GM12865 (cell line): Measurements from ENCODE around the gene ADIPOQ.
"Not testable (repeated sequence)": the region's sequence is repeated elsewhere in the genome, so short reads cannot be mapped to it uniquely, and the experiment has no call there.

ENCODE experiments used
- DNase-seq: peaks from one replicate; pipeline ENCODE4 v3.0.0; 2010; ENCODE audit warnings: low read depth
- H3K4me3 ChIP-seq: 2 replicates; pipeline ENCODE4 v1.5.1; 2011; ENCODE audit warnings: mild to moderate bottlenecking, low read depth, low read length, control low read depth
- TF ChIP-seq, protein P1 (sequence below): IDR thresholded peaks from 2 replicates; pipeline ENCODE4 v1.5.1; 2011; ENCODE audit warnings: low read length, control low read depth, low read depth, inconsistent platforms; ENCODE audit not compliant: insufficient read depth; ENCODE audit errors: missing control alignments

The ADIPOQ gene

DNA sequence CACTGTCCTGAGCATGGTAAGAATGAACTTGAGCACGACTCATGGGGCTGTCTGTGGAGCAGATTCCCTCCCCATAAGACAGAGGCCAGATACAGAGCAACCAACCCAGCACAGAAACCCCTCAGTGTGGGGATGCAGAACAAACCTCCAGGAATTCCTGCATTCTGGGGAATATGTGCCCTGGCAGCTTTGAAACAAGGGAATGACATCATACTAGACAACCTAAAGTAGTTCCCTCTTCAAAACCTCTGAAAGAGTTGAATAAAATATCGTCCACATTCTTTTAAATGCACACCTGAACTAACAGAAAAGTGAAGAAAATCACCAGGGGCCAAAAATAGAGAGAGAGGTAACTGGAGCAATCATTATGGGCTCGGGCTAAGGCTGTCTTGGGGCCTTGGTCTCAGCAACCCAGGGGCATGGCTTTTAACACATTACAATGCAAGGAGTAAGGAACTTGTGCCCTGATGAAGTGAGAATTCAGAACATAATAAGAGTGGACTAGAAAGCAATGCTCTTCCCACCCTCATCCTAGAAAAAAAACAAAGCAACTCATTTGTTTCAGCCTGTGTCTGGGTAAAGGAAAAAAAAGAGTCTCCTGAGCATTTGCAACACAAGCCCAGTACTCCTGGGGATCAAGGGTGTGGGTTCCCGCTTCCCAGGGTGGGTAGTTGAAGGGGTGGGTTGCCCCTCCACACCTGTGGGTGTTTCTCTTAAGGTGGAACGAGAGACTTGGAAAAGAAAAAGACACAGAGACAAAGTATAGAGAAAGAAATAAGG lies 43.9 kb downstream of the ADIPOQ start:
- H3K4me3 ChIP-seq, result no peak overlapping the region
- no peak for DNase-seq
- TF ChIP-seq, protein P1, sequence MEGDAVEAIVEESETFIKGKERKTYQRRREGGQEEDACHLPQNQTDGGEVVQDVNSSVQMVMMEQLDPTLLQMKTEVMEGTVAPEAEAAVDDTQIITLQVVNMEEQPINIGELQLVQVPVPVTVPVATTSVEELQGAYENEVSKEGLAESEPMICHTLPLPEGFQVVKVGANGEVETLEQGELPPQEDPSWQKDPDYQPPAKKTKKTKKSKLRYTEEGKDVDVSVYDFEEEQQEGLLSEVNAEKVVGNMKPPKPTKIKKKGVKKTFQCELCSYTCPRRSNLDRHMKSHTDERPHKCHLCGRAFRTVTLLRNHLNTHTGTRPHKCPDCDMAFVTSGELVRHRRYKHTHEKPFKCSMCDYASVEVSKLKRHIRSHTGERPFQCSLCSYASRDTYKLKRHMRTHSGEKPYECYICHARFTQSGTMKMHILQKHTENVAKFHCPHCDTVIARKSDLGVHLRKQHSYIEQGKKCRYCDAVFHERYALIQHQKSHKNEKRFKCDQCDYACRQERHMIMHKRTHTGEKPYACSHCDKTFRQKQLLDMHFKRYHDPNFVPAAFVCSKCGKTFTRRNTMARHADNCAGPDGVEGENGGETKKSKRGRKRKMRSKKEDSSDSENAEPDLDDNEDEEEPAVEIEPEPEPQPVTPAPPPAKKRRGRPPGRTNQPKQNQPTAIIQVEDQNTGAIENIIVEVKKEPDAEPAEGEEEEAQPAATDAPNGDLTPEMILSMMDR, result no peak

- DNase-seq, H3K4me3 ChIP-seq: not testable (repeated sequence)
These were observed 45.0 kb downstream of the ADIPOQ start for GRCh38 chr3:186887507-186887938.

GRCh38 chr3:186888569-186888968 lies 46.1 kb downstream of the ADIPOQ start:
- TF ChIP-seq, protein P1, result no peak
- no peak for DNase-seq
- H3K4me3 ChIP-seq, result no peak overlapping the region

GRCh38 chr3:186889698-186890097 lies 47.2 kb downstream of the ADIPOQ start:
- H3K4me3 ChIP-seq, DNase-seq: not testable (repeated sequence)

GRCh38 chr3:186890911-186891310 lies 48.4 kb downstream of the ADIPOQ start:
- TF ChIP-seq, protein P1, result no peak
- no peak for DNase-seq

DNA sequence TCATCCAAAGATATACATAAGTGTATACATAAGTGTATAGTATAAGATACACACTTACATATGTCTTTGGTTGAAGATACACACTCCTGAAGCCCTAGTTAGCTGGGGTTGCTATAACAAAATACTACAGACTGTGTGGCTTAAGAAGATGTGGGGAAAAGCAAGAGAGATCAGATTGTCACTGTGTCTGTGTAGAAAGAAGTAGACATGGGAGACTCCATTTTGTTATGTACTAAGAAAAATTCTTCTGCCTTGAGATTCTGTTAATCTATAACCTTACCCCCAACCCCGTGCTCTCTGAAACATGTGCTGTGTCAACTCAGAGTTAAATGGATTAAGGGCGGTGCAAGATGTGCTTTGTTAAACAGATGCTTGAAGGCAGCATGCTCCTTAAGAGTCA lies 50.6 kb downstream of the ADIPOQ start:
- DNase-seq, H3K4me3 ChIP-seq: not testable (repeated sequence)

More at GRCh38 chr3:186890911-186891310, 48.4 kb downstream of the ADIPOQ start:
- H3K4me3 ChIP-seq, result no peak overlapping the region

- TF ChIP-seq, protein P1, result no peak
- DNase-seq, result no peak
- H3K4me3 ChIP-seq, result no peak overlapping the region
These were observed 52.9 kb downstream of the ADIPOQ start for GRCh38 chr3:186895406-186895805.

DNA sequence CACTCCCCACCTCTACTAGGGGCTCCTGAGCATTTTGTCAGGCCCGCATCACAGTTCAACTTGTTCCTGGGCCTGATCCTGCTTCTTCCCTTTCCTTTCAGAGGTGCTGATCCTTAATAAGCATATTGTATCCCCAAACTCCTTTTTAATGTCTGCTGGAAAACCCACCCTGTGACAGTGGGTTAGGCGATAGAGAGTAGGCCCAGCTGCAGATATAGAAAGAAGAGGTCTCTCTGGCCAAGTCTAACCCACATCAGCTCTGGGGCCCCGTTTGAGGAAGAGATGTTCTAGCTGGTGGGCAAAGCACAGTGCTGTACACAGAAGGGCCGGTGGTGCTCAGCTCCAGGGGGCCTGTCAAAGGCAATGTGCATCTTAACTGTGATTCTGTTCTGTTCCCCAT lies 53.5 kb downstream of the ADIPOQ start:
- no peak for DNase-seq
- TF ChIP-seq, protein P1, result no peak
- no peak overlapping the region for H3K4me3 ChIP-seq

DNA sequence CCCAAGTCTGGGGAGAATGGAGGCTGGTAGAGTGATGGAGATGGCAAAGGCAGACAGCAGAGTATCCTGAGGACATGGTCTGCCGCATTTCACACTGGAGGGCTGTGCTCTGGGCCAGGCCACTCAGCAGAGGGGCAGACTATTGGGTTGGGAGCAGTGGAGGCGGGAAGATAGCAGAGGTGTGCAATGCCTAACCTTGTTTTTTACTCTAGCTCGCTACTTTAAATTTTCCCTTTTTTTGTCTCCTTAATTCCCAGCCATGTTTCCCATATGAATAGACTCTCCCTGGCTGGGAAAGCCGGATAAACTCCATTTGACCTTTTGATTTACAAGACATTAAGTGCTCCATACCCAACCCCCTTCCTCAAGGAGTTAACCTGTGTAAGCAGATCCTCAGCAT lies 54.4 kb downstream of the ADIPOQ start:
- no peak overlapping the region for H3K4me3 ChIP-seq

More for the DNA sequence above, 54.4 kb downstream of the ADIPOQ start:
- TF ChIP-seq, protein P1, result no peak
- no peak for DNase-seq
